Measurements from ENCODE around the gene PPHLN1.
A peak's percentile ranks its signal among the peaks of the same experiment; 100 is the strongest.
"Not testable (repeated sequence)": the region's sequence is repeated elsewhere in the genome, so short reads cannot be mapped to it uniquely, and the experiment has no call there.

PPHLN1 gene

GRCh38 chr12:42325326-42325652, 678 bp upstream of the PPHLN1 start:
- DNase-seq: no peak

- no peak for DNase-seq
Measured at GRCh38 chr12:42326541-42327226, 717 bp downstream of the PPHLN1 start.

- DNase-seq: no peak
Measured at GRCh38 chr12:42327227-42327590, 1.2 kb downstream of the PPHLN1 start.

- DNase-seq: not testable (repeated sequence)
Measured at GRCh38 chr12:42330097-42330496, 4.1 kb downstream of the PPHLN1 start.

GRCh38 chr12:42332301-42333285, 6.6 kb downstream of the PPHLN1 start:
- DNase-seq: peak; percentile 4

- DNase-seq: no peak
Measured at GRCh38 chr12:42336286-42336685, 10.3 kb downstream of the PPHLN1 start.

GRCh38 chr12:42338280-42338679, 12.3 kb downstream of the PPHLN1 start:
- DNase-seq: no peak

- no peak for DNase-seq
Measured at GRCh38 chr12:42342028-42342427, 16.1 kb downstream of the PPHLN1 start.

GRCh38 chr12:42343721-42344120, 17.8 kb downstream of the PPHLN1 start:
- no peak for DNase-seq

GRCh38 chr12:42346403-42347002, 20.5 kb downstream of the PPHLN1 start:
- no peak for DNase-seq

GRCh38 chr12:42349119-42350020, 23.4 kb downstream of the PPHLN1 start:
- DNase-seq: not testable (repeated sequence)

- DNase-seq: not testable (repeated sequence)
Measured at GRCh38 chr12:42350021-42350407, 24.0 kb downstream of the PPHLN1 start.

GRCh38 chr12:42356344-42356743, 30.4 kb downstream of the PPHLN1 start:
- DNase-seq: no peak

- no peak for DNase-seq
Measured at GRCh38 chr12:42360747-42361403, 34.9 kb downstream of the PPHLN1 start.

GRCh38 chr12:42361909-42362646, 36.1 kb downstream of the PPHLN1 start:
- DNase-seq: no peak

- DNase-seq: no peak
Measured at GRCh38 chr12:42362647-42363260, 36.8 kb downstream of the PPHLN1 start.

- no peak for DNase-seq
Measured at GRCh38 chr12:42364692-42365091, 38.7 kb downstream of the PPHLN1 start.

- no peak for DNase-seq
Measured at GRCh38 chr12:42365486-42365885, 39.5 kb downstream of the PPHLN1 start.

GRCh38 chr12:42370013-42370412, 44.0 kb downstream of the PPHLN1 start:
- no peak for DNase-seq

GRCh38 chr12:42372154-42372791, 46.3 kb downstream of the PPHLN1 start:
- DNase-seq: peak; percentile 8

Data from NCI-H1092 (cell line).